ENCODE measurements around the gene TRAPPC3L.

The TRAPPC3L gene

GRCh38 chr6:116524236-116524635 lies 21.2 kb downstream of the TRAPPC3L start:
- in situ Hi-C loops (cut with MboI; ENCODE audit: low sequenced_read_pairs, unreplicated experiment), result no loop called here
- TF ChIP-seq CTCF (IDR thresholded peaks at IDR 0.05; ENCODE audit: borderline replicate concordance, control extremely low read depth, extremely low read depth, insufficient read depth, missing control alignments), result no peak
- DNase-seq (ENCODE audit: low spot score), result no peak

- in situ Hi-C loops (cut with MboI; ENCODE audit: low sequenced_read_pairs, unreplicated experiment), result no loop called here
- TF ChIP-seq CTCF (IDR thresholded peaks at IDR 0.05; ENCODE audit: borderline replicate concordance, control extremely low read depth, extremely low read depth, insufficient read depth, missing control alignments), result no peak
- DNase-seq (ENCODE audit: low spot score), result no peak
Measured at GRCh38 chr6:116522896-116523295, 22.6 kb downstream of the TRAPPC3L start.

GRCh38 chr6:116518621-116519368 lies 26.7 kb downstream of the TRAPPC3L start:
- no peak for DNase-seq (ENCODE audit: low spot score)
- in situ Hi-C loops (cut with MboI; ENCODE audit: low sequenced_read_pairs, unreplicated experiment), result no loop called here
- no peak for TF ChIP-seq CTCF (IDR thresholded peaks at IDR 0.05; ENCODE audit: borderline replicate concordance, control extremely low read depth, extremely low read depth, insufficient read depth, missing control alignments)

- no peak for TF ChIP-seq CTCF (IDR thresholded peaks at IDR 0.05; ENCODE audit: borderline replicate concordance, control extremely low read depth, extremely low read depth, insufficient read depth, missing control alignments)
- DNase-seq (ENCODE audit: low spot score), result no peak
- in situ Hi-C loops (cut with MboI; ENCODE audit: low sequenced_read_pairs, unreplicated experiment), result no loop called here
Measured at GRCh38 chr6:116515141-116515540, 30.3 kb downstream of the TRAPPC3L start.

- no peak for DNase-seq (ENCODE audit: low spot score)
- no peak for TF ChIP-seq CTCF (IDR thresholded peaks at IDR 0.05; ENCODE audit: borderline replicate concordance, control extremely low read depth, extremely low read depth, insufficient read depth, missing control alignments)
- in situ Hi-C loops (cut with MboI; ENCODE audit: low sequenced_read_pairs, unreplicated experiment), result no loop called here
Measured at GRCh38 chr6:116514111-116514510, 31.4 kb downstream of the TRAPPC3L start.

GRCh38 chr6:116513224-116513875 lies 32.1 kb downstream of the TRAPPC3L start:
- DNase-seq (ENCODE audit: low spot score), result no peak
- in situ Hi-C loops (cut with MboI; ENCODE audit: low sequenced_read_pairs, unreplicated experiment), result no loop called here
- no peak for TF ChIP-seq CTCF (IDR thresholded peaks at IDR 0.05; ENCODE audit: borderline replicate concordance, control extremely low read depth, extremely low read depth, insufficient read depth, missing control alignments)
